HG03571 (cell line): ENCODE measurements around the gene LTBP2.
"Not testable (repeated sequence)": the region's sequence is repeated elsewhere in the genome, so short reads cannot be mapped to it uniquely, and the experiment has no call there.

Experiments
- ATAC-seq: cut with Tn5 transposase; IDR thresholded peaks from one replicate; pipeline ENCODE4 v1.9.1; 2021; ENCODE audit not compliant: unreplicated experiment

LTBP2 gene

GRCh38 chr14:74555476-74556050 is 56.5 kb downstream of the LTBP2 start:
- ATAC-seq: no peak

GRCh38 chr14:74554742-74555362 is 57.2 kb downstream of the LTBP2 start:
- no peak for ATAC-seq

- ATAC-seq: no peak
Observed at GRCh38 chr14:74552623-74553022, 59.4 kb downstream of the LTBP2 start.

GRCh38 chr14:74551431-74552371 is 60.3 kb downstream of the LTBP2 start:
- no peak for ATAC-seq

- no peak for ATAC-seq
Observed at GRCh38 chr14:74551001-74551400, 61.0 kb downstream of the LTBP2 start.

- ATAC-seq: no peak
Observed at GRCh38 chr14:74550071-74550470, 62.0 kb downstream of the LTBP2 start.

GRCh38 chr14:74549588-74549987 is 62.4 kb downstream of the LTBP2 start:
- no peak for ATAC-seq

GRCh38 chr14:74548881-74549280 is 63.2 kb downstream of the LTBP2 start:
- ATAC-seq: no peak

- no peak for ATAC-seq
Observed at GRCh38 chr14:74547331-74547927, 64.6 kb downstream of the LTBP2 start.

- no peak for ATAC-seq
Observed at GRCh38 chr14:74546416-74546815, 65.6 kb downstream of the LTBP2 start.

- no peak for ATAC-seq
Observed at GRCh38 chr14:74545386-74545785, 66.7 kb downstream of the LTBP2 start.

- ATAC-seq: no peak
Observed at GRCh38 chr14:74543771-74544438, 68.1 kb downstream of the LTBP2 start.

- no peak for ATAC-seq
Observed at GRCh38 chr14:74542056-74542685, 69.9 kb downstream of the LTBP2 start.

GRCh38 chr14:74541225-74541624 is 70.8 kb downstream of the LTBP2 start:
- ATAC-seq: no peak

GRCh38 chr14:74539503-74539902 is 72.5 kb downstream of the LTBP2 start:
- no peak for ATAC-seq

GRCh38 chr14:74538411-74539391 is 73.3 kb downstream of the LTBP2 start:
- ATAC-seq: no peak

GRCh38 chr14:74536336-74536735 is 75.7 kb downstream of the LTBP2 start:
- not testable (repeated sequence) for ATAC-seq

- ATAC-seq: no peak
Observed at GRCh38 chr14:74535756-74536325, 76.2 kb downstream of the LTBP2 start.

- no peak for ATAC-seq
Observed at GRCh38 chr14:74533576-74533975, 78.5 kb downstream of the LTBP2 start.
